GM19452 (cell line): ENCODE results near the gene EIF4E2.

Experiments
- ATAC-seq: cut with Tn5 transposase; IDR thresholded peaks from one replicate; pipeline ENCODE4 v1.9.1; 2021; ENCODE audit not compliant: unreplicated experiment

The EIF4E2 gene

DNA sequence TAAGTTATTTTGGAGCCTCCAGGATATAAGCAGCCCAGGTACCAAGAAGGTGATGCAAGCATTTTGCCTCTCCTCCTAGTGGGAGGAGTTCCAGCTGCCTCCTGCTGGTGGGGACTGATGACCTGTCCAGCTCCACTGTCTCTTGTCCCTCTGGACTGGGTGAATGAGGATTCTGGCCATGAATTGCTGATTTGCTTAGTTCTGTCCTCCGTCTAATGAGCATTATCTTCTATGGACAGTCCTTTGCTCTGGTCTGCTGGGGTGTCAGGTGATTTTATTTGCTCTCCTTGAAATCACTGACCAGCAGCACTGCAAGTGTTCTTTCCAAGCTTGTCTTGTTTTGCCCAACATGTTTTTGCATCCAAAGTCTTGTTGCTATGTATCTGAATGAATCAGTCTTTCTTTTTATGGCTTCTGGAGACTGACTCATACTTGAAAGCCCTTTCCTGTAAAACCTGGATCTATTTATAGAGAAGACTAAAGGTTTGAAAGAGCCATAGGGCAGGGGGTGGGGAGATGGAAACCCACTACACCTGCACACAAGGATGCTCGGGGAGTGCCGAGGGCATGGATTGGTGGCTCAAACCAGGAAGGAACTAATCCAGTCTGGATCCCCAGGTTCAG lies 42.4 kb downstream of the EIF4E2 start:
- ATAC-seq = no peak

- no peak for ATAC-seq
These were observed 43.5 kb downstream of the EIF4E2 start for GRCh38 chr2:232593982-232594381.

DNA sequence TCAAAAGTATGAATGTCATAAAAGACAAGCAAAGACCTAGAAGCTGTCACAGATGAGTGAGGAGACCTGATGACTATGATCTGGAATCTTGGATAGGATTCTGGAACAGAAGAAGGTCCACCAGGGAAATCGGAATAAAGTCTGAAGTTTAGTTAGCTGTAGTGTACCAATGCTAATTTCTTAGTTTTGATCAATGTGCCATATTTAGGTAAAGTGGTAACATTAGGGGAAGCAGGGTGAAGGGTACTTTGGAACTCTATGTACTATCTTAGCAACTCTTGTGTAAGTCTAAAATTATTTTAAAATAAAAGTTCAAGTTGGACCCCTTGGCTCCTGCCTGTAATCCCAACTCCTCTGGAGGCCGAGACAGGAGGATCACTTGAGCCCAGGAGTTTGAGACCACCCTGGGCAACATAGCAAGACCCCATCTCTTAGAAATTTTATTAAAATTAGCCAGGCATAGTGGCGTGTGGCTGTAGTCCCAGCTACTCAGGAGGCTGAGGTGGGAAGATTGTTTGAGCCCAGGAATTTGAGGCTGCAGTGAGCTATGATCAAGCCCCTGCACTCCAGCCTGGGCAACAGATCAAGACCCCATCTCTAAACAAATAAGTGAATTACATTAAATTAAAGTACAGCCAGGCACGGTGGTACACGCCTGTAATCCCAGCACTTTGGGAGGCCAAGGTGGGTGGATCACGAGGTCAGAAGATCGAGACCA lies 47.0 kb downstream of the EIF4E2 start:
- ATAC-seq = no peak

DNA sequence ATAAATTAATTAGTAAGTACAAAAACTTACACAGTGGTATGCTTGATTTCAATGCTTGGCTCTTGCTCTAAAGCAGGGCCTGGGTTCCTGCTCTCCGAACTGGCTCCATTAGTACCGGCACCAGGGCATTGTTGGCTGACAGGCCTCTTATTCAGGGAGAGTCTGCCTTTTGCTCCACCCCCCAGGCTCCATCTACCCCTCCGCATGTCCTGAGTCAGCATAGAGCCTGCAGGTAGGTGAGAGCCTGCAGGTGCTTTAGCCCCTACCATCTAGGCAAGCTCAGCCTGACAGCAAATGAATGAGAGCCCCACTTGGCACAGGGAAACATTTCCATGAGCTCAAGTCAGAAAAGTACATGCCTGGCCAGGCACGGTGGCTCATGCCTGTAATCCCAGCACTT lies 47.8 kb downstream of the EIF4E2 start:
- ATAC-seq = no peak

- ATAC-seq = no peak
These were observed 49.7 kb downstream of the EIF4E2 start for GRCh38 chr2:232600053-232600773.

DNA sequence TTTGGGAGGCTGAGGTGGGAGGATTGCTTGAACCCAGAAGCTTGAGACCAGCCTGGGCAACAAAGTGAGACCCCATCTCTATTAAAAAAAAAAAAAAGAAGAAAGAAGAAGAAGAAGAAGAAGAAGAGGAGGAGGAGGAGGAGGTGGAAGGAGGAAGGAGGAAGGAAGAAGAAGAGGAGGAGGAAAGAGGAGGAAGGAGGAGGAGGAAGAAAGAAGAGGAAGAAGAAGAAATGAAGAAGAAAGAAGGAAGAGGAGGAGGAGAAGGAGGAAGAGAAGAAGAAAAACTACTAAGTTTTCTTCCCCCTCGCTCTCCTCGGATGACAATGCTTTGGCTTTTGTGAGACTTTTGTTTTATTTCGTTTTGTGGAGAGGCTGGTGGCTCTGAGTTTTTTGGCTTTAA lies 52.8 kb downstream of the EIF4E2 start:
- ATAC-seq = no peak

GRCh38 chr2:232604535-232604934 lies 54.0 kb downstream of the EIF4E2 start:
- ATAC-seq = no peak

DNA sequence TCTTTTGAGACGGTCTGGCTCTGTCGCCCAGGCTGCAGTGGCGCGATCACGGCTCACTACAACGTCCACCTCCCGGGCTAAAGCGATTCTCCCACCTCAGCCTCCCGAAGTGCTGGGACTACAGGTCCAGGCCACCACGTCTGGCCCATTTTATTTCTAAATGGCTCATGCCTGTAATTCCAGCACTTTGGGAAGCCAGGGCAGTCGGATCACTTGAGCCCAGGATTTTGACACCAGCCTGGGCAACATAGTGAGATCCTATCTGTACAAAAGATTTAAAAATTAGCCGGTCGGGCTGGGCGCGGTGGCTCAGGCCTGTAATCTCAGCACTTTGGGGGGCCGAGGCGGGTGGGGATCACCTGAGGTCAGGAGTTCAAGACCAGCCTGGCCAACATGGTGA lies 56.5 kb downstream of the EIF4E2 start:
- no peak for ATAC-seq

DNA sequence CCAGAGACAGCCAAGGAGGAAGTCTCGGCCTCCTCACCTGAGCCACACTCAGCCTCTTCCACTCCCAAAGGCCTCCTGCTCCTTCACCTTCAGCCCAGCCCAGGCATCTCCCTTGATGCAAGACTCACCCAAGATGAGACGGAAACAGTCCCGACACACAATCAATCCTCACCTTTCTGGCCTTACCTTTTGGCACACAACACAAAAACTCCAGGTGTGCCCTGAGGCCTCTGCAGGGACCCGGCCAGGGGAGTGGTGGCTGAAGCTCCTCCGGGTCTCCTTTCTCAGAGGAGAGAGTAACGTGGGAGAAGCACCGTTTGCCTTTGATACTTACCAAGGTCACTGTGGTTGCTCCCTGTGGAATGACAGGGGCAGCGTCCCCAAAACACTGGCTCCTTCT lies 59.1 kb downstream of the EIF4E2 start:
- no peak for ATAC-seq

DNA sequence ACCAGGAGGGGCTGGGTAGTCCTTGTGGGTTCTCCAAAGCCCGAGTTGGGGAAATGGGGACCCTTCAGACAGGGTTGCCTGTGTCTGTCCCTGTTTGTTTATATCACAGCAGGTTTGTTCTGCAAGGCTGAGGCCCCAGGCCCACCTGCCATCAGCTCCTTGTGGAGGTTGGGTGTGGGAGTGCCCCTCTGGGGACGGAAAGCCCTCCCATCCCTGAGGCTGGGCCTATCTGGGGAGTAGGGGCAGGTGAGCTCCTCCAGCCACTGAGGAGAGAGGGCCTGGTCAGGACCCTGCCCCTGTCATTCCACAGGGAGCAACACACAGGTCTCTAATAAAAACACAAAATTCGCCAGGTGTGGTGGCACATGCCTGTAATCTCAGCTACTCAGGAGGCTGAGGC lies 59.6 kb downstream of the EIF4E2 start:
- no peak for ATAC-seq

DNA sequence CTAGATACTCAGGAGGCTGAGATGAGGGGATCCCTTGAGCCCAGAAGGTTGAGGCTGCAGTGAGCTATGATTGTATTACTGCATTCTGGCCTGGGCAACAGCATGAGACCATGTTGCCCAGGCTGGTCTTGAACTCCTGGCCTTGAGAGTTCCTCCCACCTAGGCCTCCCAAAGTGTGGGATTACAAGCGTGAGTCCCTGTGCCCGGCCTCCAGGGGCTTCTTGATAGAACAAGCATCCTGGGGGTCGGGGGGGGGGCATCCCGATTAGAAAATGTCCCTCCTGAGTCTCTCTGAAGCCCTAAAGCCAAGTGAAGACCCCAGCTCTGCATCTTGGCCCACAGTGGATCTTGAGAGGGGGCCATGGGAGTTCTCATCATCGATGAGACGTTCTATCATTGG lies 60.6 kb downstream of the EIF4E2 start:
- ATAC-seq = no peak

DNA sequence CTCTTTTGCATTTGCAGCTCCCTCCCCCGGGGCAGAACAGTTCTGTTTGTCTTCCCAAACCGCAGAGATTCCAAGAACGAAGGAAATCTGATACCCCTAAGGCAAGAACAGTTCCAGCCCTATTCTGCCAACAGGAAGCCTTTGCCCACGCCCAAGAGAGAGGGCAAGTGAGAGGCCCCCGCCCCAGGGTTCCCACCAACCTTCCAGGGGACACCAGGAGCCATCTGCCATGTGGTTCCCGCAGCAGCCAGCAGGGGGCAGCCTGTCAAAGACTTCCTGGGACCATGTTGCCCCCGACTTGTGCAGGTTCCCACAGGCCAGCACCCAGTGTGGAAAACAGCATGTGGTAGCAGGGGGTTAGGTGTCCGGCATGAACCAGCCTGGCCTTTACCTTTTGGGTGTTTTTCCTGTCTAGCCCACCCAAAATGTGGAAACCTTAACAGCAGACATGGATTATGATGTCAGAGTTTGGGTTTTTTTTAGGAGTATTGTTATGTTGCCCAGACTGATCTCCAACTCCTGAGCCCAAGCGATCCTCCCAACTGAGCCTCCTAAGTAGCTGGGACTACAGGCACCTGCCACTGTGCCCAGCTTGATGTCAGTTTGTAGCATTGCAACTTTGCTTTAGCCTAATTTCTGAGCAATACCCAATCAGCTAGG lies 61.2 kb downstream of the EIF4E2 start:
- no peak for ATAC-seq

- no peak for ATAC-seq
These were observed 63.1 kb downstream of the EIF4E2 start for GRCh38 chr2:232613538-232614134.

GRCh38 chr2:232615339-232615738 lies 64.8 kb downstream of the EIF4E2 start:
- ATAC-seq = no peak
